ENCODE results near the gene ST3GAL4.

- TF ChIP-seq CTCF (IDR thresholded peaks at IDR 0.05) (no peak), EP300 (IDR thresholded peaks at IDR 0.05; ENCODE audit: borderline replicate concordance in 1 of 2, low read depth in 1 of 2, low read length in 1 of 2) (no peak), YY1 (IDR thresholded peaks at IDR 0.05; ENCODE audit: low read depth) (no peak), MAX (IDR thresholded peaks at IDR 0.05; ENCODE audit: low read depth) (no peak), RFX5 (IDR thresholded peaks at IDR 0.05; ENCODE audit: low read length) (no peak), SMC3 (IDR thresholded peaks at IDR 0.05; ENCODE audit: low read depth, low read length) (no peak), GABPA (IDR thresholded peaks at IDR 0.05; ENCODE audit: low read depth) (no peak), RAD21 (IDR thresholded peaks at IDR 0.05; ENCODE audit: low read length) (no peak), PBX3 (IDR thresholded peaks at IDR 0.05) (no peak)
Measured at GRCh38 chr11:126430581-126431335, 75.3 kb downstream of the ST3GAL4 start.
